SU-DHL-6 (cell line): ENCODE results near the gene SLC6A13.

ENCODE experiments used
- EZH2phosphoT487 ChIP-seq: fragments of 200-600 bp; sonication (generic), shearing (Covaris generic); conservative IDR thresholded peaks from 2 replicates; pipeline ENCODE4 v1.6.1; 2018; ENCODE audit warnings: mild to moderate bottlenecking, antibody characterized with exemption, low read length, moderate library complexity, mixed read lengths
- TF ChIP-seq, protein P1 (sequence below): fragments of 200-600 bp; sonication (generic); IDR thresholded peaks from one replicate; pipeline ENCODE4 v1.5.1; 2017; ENCODE audit warnings: antibody characterized with exemption, mild to moderate bottlenecking, low read length, moderate library complexity; ENCODE audit not compliant: insufficient read depth, poor library complexity, severe bottlenecking

DNA sequence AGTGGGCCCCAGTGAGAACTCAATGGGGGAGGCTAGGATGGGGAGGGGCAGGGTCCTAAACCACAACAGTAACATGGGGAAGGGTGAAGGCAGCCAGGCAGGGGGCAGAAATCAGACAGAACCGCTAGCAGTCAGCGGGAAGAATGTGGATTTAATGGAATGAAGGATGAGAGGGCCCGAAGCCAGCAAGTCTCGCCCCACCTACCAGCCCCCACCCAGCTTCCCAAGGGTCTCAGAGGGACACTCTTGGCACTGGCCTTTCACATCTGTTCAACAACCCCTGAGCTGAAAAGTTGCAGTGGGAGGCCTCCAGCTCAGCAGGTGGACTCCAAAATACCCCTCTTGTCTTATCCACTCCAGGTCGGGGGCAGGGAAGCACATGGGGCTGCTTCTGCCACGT is 42.1 kb downstream of the SLC6A13 start:
- TF ChIP-seq, protein P1, sequence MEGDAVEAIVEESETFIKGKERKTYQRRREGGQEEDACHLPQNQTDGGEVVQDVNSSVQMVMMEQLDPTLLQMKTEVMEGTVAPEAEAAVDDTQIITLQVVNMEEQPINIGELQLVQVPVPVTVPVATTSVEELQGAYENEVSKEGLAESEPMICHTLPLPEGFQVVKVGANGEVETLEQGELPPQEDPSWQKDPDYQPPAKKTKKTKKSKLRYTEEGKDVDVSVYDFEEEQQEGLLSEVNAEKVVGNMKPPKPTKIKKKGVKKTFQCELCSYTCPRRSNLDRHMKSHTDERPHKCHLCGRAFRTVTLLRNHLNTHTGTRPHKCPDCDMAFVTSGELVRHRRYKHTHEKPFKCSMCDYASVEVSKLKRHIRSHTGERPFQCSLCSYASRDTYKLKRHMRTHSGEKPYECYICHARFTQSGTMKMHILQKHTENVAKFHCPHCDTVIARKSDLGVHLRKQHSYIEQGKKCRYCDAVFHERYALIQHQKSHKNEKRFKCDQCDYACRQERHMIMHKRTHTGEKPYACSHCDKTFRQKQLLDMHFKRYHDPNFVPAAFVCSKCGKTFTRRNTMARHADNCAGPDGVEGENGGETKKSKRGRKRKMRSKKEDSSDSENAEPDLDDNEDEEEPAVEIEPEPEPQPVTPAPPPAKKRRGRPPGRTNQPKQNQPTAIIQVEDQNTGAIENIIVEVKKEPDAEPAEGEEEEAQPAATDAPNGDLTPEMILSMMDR = no peak
- no peak for TF ChIP-seq EZH2phosphoT487
